Measurements from ENCODE around the gene CDK16.

The CDK16 gene

GRCh38 chrX:47224896-47225290 lies 6.4 kb downstream of the CDK16 start:
- Histone ChIP-seq H3K4me3 (ENCODE audit: low read depth, low read length) (no peak overlapping the region), H2AFZ (no peak overlapping the region), H3K4me2 (ENCODE audit: low read length) (no peak overlapping the region), H3K27ac (no peak overlapping the region), H3K79me2 (peaks cover 2% of the 10 kb centered on the region), H3K27me3 (ENCODE audit: control insufficient read depth, insufficient read depth, low read length) (no peaks in the 10 kb centered on the region), H3K9ac (no peak overlapping the region), H3K4me1 (peaks cover 8% of the 10 kb centered on the region), H3K9me3 (ENCODE audit: control insufficient read depth, low read length) (no peaks in the 10 kb centered on the region), H3K36me3 (ENCODE audit: control insufficient read depth, insufficient read depth, low read length) (no peaks in the 10 kb centered on the region)
- no peak for TF ChIP-seq CTCF (IDR thresholded peaks at IDR 0.05)

- H3K36me3 ChIP-seq (ENCODE audit: control insufficient read depth, insufficient read depth, low read length): no peaks in the 10 kb centered on the region
Measured at GRCh38 chrX:47226071-47226470, 7.6 kb downstream of the CDK16 start.

GRCh38 chrX:47226531-47227333 lies 8.3 kb downstream of the CDK16 start:
- Histone ChIP-seq H3K27me3 (ENCODE audit: control insufficient read depth, insufficient read depth, low read length) (no peaks in the 10 kb centered on the region), H3K4me3 (ENCODE audit: low read depth, low read length) (no peak overlapping the region), H3K9me3 (ENCODE audit: control insufficient read depth, low read length) (no peaks in the 10 kb centered on the region), H3K79me2 (no peaks in the 10 kb centered on the region), H3K9ac (no peak overlapping the region), H3K36me3 (ENCODE audit: control insufficient read depth, insufficient read depth, low read length) (no peaks in the 10 kb centered on the region), H3K4me1 (no peaks in the 10 kb centered on the region), H2AFZ (no peak overlapping the region), H3K27ac (no peak overlapping the region), H3K4me2 (ENCODE audit: low read length) (no peak overlapping the region)
- TF ChIP-seq CTCF (IDR thresholded peaks at IDR 0.05): no peak

More at GRCh38 chrX:47226071-47226470, 7.6 kb downstream of the CDK16 start:
- no peaks in the 10 kb centered on the region for H3K4me1 ChIP-seq
- TF ChIP-seq CTCF (IDR thresholded peaks at IDR 0.05): no peak
- H3K9ac ChIP-seq: no peak overlapping the region
- H3K4me2 ChIP-seq (ENCODE audit: low read length): no peak overlapping the region
- H3K27me3 ChIP-seq (ENCODE audit: control insufficient read depth, insufficient read depth, low read length): no peaks in the 10 kb centered on the region
- H3K79me2 ChIP-seq: no peaks in the 10 kb centered on the region
- H3K9me3 ChIP-seq (ENCODE audit: control insufficient read depth, low read length): no peaks in the 10 kb centered on the region
- H3K27ac ChIP-seq: no peak overlapping the region
- no peak overlapping the region for H2AFZ ChIP-seq
- no peak overlapping the region for H3K4me3 ChIP-seq (ENCODE audit: low read depth, low read length)

- Histone ChIP-seq H3K36me3 (ENCODE audit: control insufficient read depth, insufficient read depth, low read length) (no peaks in the 10 kb centered on the region), H3K9ac (no peak overlapping the region), H3K79me2 (peaks cover 1% of the 10 kb centered on the region), H3K9me3 (ENCODE audit: control insufficient read depth, low read length) (no peaks in the 10 kb centered on the region), H3K4me2 (ENCODE audit: low read length) (no peak overlapping the region), H3K4me1 (peaks cover 2% of the 10 kb centered on the region), H2AFZ (no peak overlapping the region), H3K27ac (no peak overlapping the region), H3K4me3 (ENCODE audit: low read depth, low read length) (no peak overlapping the region), H3K27me3 (ENCODE audit: control insufficient read depth, insufficient read depth, low read length) (no peaks in the 10 kb centered on the region)
- TF ChIP-seq CTCF (IDR thresholded peaks at IDR 0.05): no peak
Measured at GRCh38 chrX:47227334-47227583, 8.8 kb downstream of the CDK16 start.
